Caco-2 (cell line): ENCODE measurements around the gene ERFL. TPM values are rescaled to one million over a fixed set of nuclear protein-coding genes. Genes with fewer than 3 reads are reported as not detected.

ENCODE experiments used
- BruUV-seq: library from RNA; stranded (reverse); fragments of 400-500 nt; replicated peaks from 2 replicates; lab custom pipeline; 2021; lab: Mats Ljungman, UMichigan
- CTCF ChIA-PET: fragments of 300-600 bp; sonication (Branson Sonifier 250); formaldehyde crosslinking; loops from one replicate; lab custom pipeline; 2022; ENCODE audit warnings: antibody characterized with exemption; lab: Charles Lee
- POLR2A ChIA-PET: fragments of 300-600 bp; sonication (Branson Sonifier 250); formaldehyde crosslinking; loops from one replicate; lab custom pipeline; 2022; ENCODE audit warnings: antibody characterized with exemption; lab: Charles Lee
- DNase-seq, 2 experiments: peaks; one replicate each; pipeline versions ENCODE4 v3.0.0 to v3.0.0-alpha.2; 2020 to 2022
- H3K27me3 ChIP-seq: replicated peaks from 2 replicates; pipeline ENCODE4 v1.6.0; 2011; ENCODE audit warnings: low read length; ENCODE audit not compliant: control insufficient read depth, insufficient read depth
- H3K36me3 ChIP-seq: 2 replicates; pipeline ENCODE4 v1.5.1; 2011; ENCODE audit warnings: low read length; ENCODE audit not compliant: control insufficient read depth, insufficient read depth
- H3K4me1 ChIP-seq: fragments of 250-450 bp; sonication (Bioruptor Pico); 2 replicates; pipeline ENCODE4 v1.5.1; 2020; ENCODE audit warnings: mild to moderate bottlenecking
- H3K4me3 ChIP-seq: 2 replicates; pipeline ENCODE4 v1.5.1; 2011; ENCODE audit warnings: low read depth, mild to moderate bottlenecking, control low read depth, low read length
- H3K9me3 ChIP-seq: fragments of 250-450 bp; sonication (Bioruptor Pico); 2 replicates; pipeline ENCODE4 v1.5.1; 2020; ENCODE audit warnings: mild to moderate bottlenecking, moderate library complexity
- H3K27ac Mint-ChIP-seq: one replicate; pipeline ENCODE4 v1.8.0; 2022; ENCODE audit warnings: mixed read lengths; ENCODE audit not compliant: unreplicated experiment
- H3K27me3 Mint-ChIP-seq: one replicate; pipeline ENCODE4 v1.8.0; 2022; ENCODE audit warnings: mixed read lengths; ENCODE audit not compliant: insufficient read depth, unreplicated experiment
- H3K36me3 Mint-ChIP-seq: one replicate; pipeline ENCODE4 v1.8.0; 2022; ENCODE audit warnings: mild to moderate bottlenecking, mixed read lengths; ENCODE audit not compliant: insufficient read depth, unreplicated experiment
- H3K4me1 Mint-ChIP-seq: one replicate; pipeline ENCODE4 v1.8.0; 2022; ENCODE audit warnings: low read depth, mixed read lengths; ENCODE audit not compliant: unreplicated experiment
- H3K4me3 Mint-ChIP-seq: one replicate; pipeline ENCODE4 v1.8.0; 2022; ENCODE audit warnings: mild to moderate bottlenecking, moderate library complexity, mixed read lengths; ENCODE audit not compliant: unreplicated experiment
- H3K9me3 Mint-ChIP-seq: one replicate; pipeline ENCODE4 v1.8.0; 2022; ENCODE audit warnings: mixed read lengths; ENCODE audit not compliant: unreplicated experiment
- CTCF ChIP-seq, 2 experiments: fragments of 200-600 bp in 1 of 2; IDR thresholded peaks; 1 replicate in 1 of 2; 2 replicates in 1 of 2; pipeline versions ENCODE4 v1.5.1 to v1.8.0; 2011 to 2022; ENCODE audit warnings: antibody characterized with exemption in 1 of 2, control low read depth in 1 of 2, inconsistent platforms in 1 of 2, low read depth in 1 of 2, low read length in 1 of 2, mild to moderate bottlenecking in 1 of 2, moderate library complexity in 1 of 2; ENCODE audit not compliant: insufficient read depth in 1 of 2, severe bottlenecking in 1 of 2, unreplicated experiment in 1 of 2
- intact Hi-C: fragments of 100-400 bp; cut with micrococcal nuclease; formaldehyde crosslinking; loops from one replicate; pipeline ENCODE4 v1.10.0; 2022; ENCODE audit not compliant: unreplicated experiment
- total RNA-seq: library from RNA; stranded (reverse); gene quantifications from 2 replicates; pipeline ENCODE4 v1.2.3, GENCODE V29; 2022

Gene ERFL
- total RNA-seq, 1 experiment from 2014 or later, result 0.23 TPM

- Mint-ChIP-seq H3K27me3 (peaks cover 7% of the 10 kb centered on the region), H3K36me3 (no peaks in the 10 kb centered on the region), H3K4me3 (no peak overlapping the region), H3K4me1 (peaks cover 13% of the 10 kb centered on the region), H3K27ac (no peak overlapping the region), H3K9me3 (no peaks in the 10 kb centered on the region)
- DNase-seq, result no peak
- Histone ChIP-seq H3K9me3 (no peaks in the 10 kb centered on the region), H3K27me3 (no peaks in the 10 kb centered on the region; the same call in 1 of the 2 replicates), H3K4me3 (no peak overlapping the region), H3K4me1 (no peaks in the 10 kb centered on the region), H3K36me3 (no peaks in the 10 kb centered on the region)
- ChIA-PET CTCF (interaction anchor here (0.6 kb wide), 1 partner anchor 15 kb away, joined by 4 read pairs; no protein-coding TSS in a partner anchor), POLR2A (no interaction called here)
- intact Hi-C loops, result no loop called here
- no TSS peak for BruUV-seq
- TF ChIP-seq CTCF (IDR thresholded peaks at IDR 0.05; ENCODE audit: insufficient read depth in 1 of 2, low read depth in 1 of 2, low read length in 1 of 2, severe bottlenecking in 1 of 2, unreplicated experiment in 1 of 2), result no peak
These were observed 5.0 kb downstream of the ERFL start for GRCh38 chr19:41923045-41923788.

GRCh38 chr19:41922585-41922984 lies 5.7 kb downstream of the ERFL start:
- DNase-seq, result no peak
- no peaks in the 10 kb centered on the region for H3K36me3 ChIP-seq
- H3K4me1 ChIP-seq, result no peaks in the 10 kb centered on the region
- peaks cover 7% of the 10 kb centered on the region for H3K27me3 Mint-ChIP-seq
- TF ChIP-seq CTCF (IDR thresholded peaks at IDR 0.05; ENCODE audit: insufficient read depth in 1 of 2, low read depth in 1 of 2, low read length in 1 of 2, severe bottlenecking in 1 of 2, unreplicated experiment in 1 of 2), result no peak
- no peak overlapping the region for H3K27ac Mint-ChIP-seq
- H3K9me3 Mint-ChIP-seq, result no peaks in the 10 kb centered on the region
- H3K4me1 Mint-ChIP-seq, result peaks cover 13% of the 10 kb centered on the region
- H3K36me3 Mint-ChIP-seq, result no peaks in the 10 kb centered on the region
- H3K27me3 ChIP-seq, result no peaks in the 10 kb centered on the region; the same call in 1 of the 2 replicates
- no TSS peak for BruUV-seq
- ChIA-PET POLR2A (no interaction called here), CTCF (no interaction called here)
- no peak overlapping the region for H3K4me3 ChIP-seq
- no peaks in the 10 kb centered on the region for H3K9me3 ChIP-seq
- no peak overlapping the region for H3K4me3 Mint-ChIP-seq
- intact Hi-C loops, result no loop called here

GRCh38 chr19:41921577-41922576 lies 6.4 kb downstream of the ERFL start:
- Mint-ChIP-seq H3K27ac (no peak overlapping the region), H3K4me1 (peaks cover 13% of the 10 kb centered on the region), H3K9me3 (no peaks in the 10 kb centered on the region), H3K36me3 (no peaks in the 10 kb centered on the region), H3K4me3 (no peak overlapping the region), H3K27me3 (peaks cover 7% of the 10 kb centered on the region)
- Histone ChIP-seq H3K27me3 (no peaks in the 10 kb centered on the region; the same call in 1 of the 2 replicates), H3K4me3 (no peak overlapping the region), H3K36me3 (no peaks in the 10 kb centered on the region), H3K4me1 (no peaks in the 10 kb centered on the region), H3K9me3 (no peaks in the 10 kb centered on the region)
- no peak for DNase-seq
- intact Hi-C loops, result no loop called here
- POLR2A ChIA-PET, result no interaction called here
- CTCF ChIA-PET, result no interaction called here
- BruUV-seq, result no TSS peak
- TF ChIP-seq CTCF (IDR thresholded peaks at IDR 0.05; ENCODE audit: insufficient read depth in 1 of 2, low read depth in 1 of 2, low read length in 1 of 2, severe bottlenecking in 1 of 2, unreplicated experiment in 1 of 2), result no peak
